ENCODE results near the gene KCNQ4.
A peak's percentile ranks its signal among the peaks of the same experiment; 100 is the strongest.

Gene KCNQ4

GRCh38 chr1:40794974-40795715, 11.6 kb downstream of the KCNQ4 start:
- no peak for DNase-seq (ENCODE audit: low read depth in 2 of 2, low spot score in 1 of 2)

GRCh38 chr1:40795811-40796586, 12.4 kb downstream of the KCNQ4 start:
- no peak for DNase-seq (ENCODE audit: low read depth in 2 of 2, low spot score in 1 of 2)

GRCh38 chr1:40796939-40797667, 13.5 kb downstream of the KCNQ4 start:
- DNase-seq (ENCODE audit: low read depth in 2 of 2, low spot score in 1 of 2) = no peak

GRCh38 chr1:40797668-40798010, 14.1 kb downstream of the KCNQ4 start:
- no peak for DNase-seq (ENCODE audit: low read depth in 2 of 2, low spot score in 1 of 2)

- no peak for DNase-seq (ENCODE audit: low read depth in 2 of 2, low spot score in 1 of 2)
These were observed 15.0 kb downstream of the KCNQ4 start for GRCh38 chr1:40798366-40799281.

- DNase-seq (ENCODE audit: low read depth in 2 of 2, low spot score in 1 of 2) = no peak
These were observed 15.8 kb downstream of the KCNQ4 start for GRCh38 chr1:40799351-40799867.

- no peak for DNase-seq (ENCODE audit: low read depth in 2 of 2, low spot score in 1 of 2)
These were observed 18.1 kb downstream of the KCNQ4 start for GRCh38 chr1:40801742-40802077.

GRCh38 chr1:40802078-40802741, 18.6 kb downstream of the KCNQ4 start:
- DNase-seq (ENCODE audit: low read depth in 2 of 2, low spot score in 1 of 2) = peak; percentile 57 to 72

- no peak for DNase-seq (ENCODE audit: low read depth in 2 of 2, low spot score in 1 of 2)
These were observed 19.1 kb downstream of the KCNQ4 start for GRCh38 chr1:40802742-40803113.

- DNase-seq (ENCODE audit: low read depth in 2 of 2, low spot score in 1 of 2) = no peak
These were observed 19.9 kb downstream of the KCNQ4 start for GRCh38 chr1:40803447-40803846.

GRCh38 chr1:40803902-40804301, 20.3 kb downstream of the KCNQ4 start:
- DNase-seq (ENCODE audit: low read depth in 2 of 2, low spot score in 1 of 2) = no peak

GRCh38 chr1:40806240-40806639, 22.7 kb downstream of the KCNQ4 start:
- DNase-seq (ENCODE audit: low read depth in 2 of 2, low spot score in 1 of 2) = no peak

GRCh38 chr1:40806731-40807695, 23.4 kb downstream of the KCNQ4 start:
- DNase-seq (ENCODE audit: low read depth in 2 of 2, low spot score in 1 of 2) = no peak

GRCh38 chr1:40808002-40808401, 24.4 kb downstream of the KCNQ4 start:
- DNase-seq (ENCODE audit: low read depth in 2 of 2, low spot score in 1 of 2) = no peak

- no peak for DNase-seq (ENCODE audit: low read depth in 2 of 2, low spot score in 1 of 2)
These were observed 24.9 kb downstream of the KCNQ4 start for GRCh38 chr1:40808444-40808843.

GRCh38 chr1:40808909-40809308, 25.3 kb downstream of the KCNQ4 start:
- DNase-seq (ENCODE audit: low read depth in 2 of 2, low spot score in 1 of 2) = no peak

- DNase-seq (ENCODE audit: low read depth in 2 of 2, low spot score in 1 of 2) = no peak
These were observed 27.3 kb downstream of the KCNQ4 start for GRCh38 chr1:40810927-40811326.

GRCh38 chr1:40815420-40815819, 31.8 kb downstream of the KCNQ4 start:
- no peak for DNase-seq (ENCODE audit: low read depth in 2 of 2, low spot score in 1 of 2)

- no peak for DNase-seq (ENCODE audit: low read depth in 2 of 2, low spot score in 1 of 2)
These were observed 34.2 kb downstream of the KCNQ4 start for GRCh38 chr1:40817791-40818263.

All from stimulated activated CD8-positive, alpha-beta memory T cell treated with anti-CD3 and anti-CD28 coated beads, Interleukin-4, amount 100 ng/mL, for 1 hour (primary cell).